Dermis blood vessel endothelial cell (primary cell): ENCODE data around the gene ZNF496. TPM values are rescaled to one million over a fixed set of nuclear protein-coding genes. Genes with fewer than 3 reads are reported as not detected.
A peak's percentile ranks its signal among the peaks of the same experiment; 100 is the strongest.
"Not testable (repeated sequence)": the region's sequence is repeated elsewhere in the genome, so short reads cannot be mapped to it uniquely, and the experiment has no call there.

Source experiments
- DNase-seq: peaks from one replicate; pipeline ENCODE4 v3.0.0; 2010
- total RNA-seq: library from RNA; depleted of rRNA; stranded (reverse); fragments of >200 nt; gene quantifications from 2 replicates; pipeline ENCODE4 v1.2.3, GENCODE V29; 2014

The ZNF496 gene
- total RNA-seq, 1 donor from 2014 or later: 27.7 TPM

DNA sequence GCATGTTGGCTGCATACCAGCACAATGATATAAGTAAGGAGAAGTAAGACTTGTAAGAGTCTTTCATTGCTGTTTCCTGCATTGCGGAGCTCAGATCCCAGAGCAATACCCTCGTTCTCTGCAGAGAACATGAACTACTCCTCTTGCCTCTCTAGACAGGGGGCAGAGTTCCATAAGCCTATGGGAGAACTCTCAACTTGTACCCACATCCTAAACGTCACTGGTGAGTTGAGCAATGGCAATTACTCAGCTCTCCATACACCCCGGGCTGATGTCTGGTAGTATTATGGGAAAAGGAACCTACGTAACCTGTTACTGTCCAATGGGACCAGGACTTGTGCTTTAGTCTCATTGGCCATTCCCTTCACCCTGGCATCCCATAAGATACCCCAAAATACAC lies 27.3 kb upstream of the ZNF496 start:
- DNase-seq: no peak

DNA sequence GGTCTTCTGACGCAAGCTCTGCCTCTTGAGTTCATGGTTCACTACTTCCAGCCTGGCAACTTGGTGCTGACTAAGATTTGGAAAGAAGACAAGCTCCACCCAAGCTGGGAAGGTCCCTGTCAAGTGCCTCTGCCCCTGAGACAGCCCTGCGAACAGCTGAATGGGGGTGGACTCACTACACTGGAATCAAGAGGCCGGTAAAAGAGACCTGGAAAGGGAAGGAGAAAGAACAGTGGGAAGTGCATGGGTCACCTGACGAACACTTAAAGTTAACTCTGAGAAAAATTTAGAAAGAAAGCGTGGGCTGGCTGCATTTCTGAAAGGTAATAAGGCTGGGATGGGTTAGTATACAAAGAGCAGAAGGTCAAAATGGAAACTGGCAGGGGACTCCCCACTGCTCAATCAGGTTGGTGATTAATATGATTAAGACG lies 26.1 kb upstream of the ZNF496 start:
- DNase-seq: no peak

DNA sequence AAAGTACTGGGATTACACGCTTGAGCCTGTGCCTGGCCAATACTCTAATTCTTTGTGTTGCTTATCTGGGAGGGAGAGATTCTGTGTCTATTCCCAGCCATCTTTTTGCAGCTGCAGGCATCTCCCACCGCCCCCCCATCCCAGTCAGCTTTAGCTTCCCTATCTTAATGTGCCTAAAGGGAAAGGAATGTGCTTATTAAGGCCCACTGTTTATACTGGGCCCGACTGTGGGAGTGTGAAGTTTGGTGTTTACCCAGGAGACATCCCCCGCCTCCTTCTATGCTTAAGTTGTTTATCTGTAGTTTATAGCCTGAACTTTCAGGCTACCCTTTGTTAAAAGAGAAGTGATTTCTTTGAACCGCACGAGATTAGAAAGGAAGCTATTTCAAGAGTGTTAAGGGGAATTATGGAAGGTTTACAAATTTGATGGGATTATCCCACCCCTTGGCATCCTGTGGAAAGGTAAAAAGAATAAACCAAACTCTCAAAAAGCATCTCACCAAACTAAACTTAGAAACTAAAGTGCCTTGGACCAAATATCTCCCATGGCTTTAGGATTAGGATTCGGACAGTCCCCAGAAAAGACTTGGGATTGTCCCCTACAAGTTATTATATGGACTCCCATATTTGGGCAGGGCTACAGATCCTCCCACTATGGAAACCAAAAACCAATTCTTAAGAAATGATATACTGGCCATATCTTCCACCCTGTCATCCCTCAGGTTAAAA lies 25.5 kb upstream of the ZNF496 start:
- DNase-seq: no peak

DNA sequence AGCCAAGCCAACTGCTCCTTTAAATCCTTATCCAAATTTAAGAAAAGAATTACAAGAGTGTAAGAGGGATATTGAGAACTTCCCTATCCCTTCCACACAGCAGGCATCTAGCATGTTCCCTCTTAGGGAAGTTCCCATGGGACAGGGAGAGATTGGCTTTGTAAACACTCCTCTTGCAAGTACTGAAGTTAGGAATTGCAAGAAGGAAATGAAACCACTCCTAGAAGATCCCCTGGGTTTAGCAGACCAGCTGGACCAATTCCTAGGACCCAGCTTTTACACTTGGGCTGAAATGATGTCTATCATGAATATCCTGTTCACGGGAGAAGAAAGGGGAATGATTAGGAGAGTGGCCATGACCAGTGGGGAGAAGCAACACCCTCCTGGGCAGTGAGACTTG lies 23.5 kb upstream of the ZNF496 start:
- not testable (repeated sequence) for DNase-seq

DNA sequence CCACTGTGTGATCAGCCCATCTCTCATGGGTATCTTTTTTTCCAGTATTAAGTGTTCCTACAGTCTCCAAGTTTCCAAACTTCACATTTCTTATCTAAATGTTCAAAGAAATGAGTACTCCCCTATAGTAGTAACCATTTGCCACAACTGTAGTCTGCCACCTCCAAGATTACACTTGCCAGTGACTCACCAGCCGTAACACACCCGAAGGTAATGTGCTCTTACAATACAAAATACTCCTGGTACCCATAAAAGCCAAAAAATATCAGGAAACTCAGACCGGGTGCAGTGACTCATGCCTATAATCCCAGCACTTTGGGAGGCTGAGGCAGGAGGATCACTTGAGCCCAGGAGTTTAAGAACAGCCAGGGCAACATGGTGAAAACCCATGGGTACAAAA lies 20.5 kb upstream of the ZNF496 start:
- no peak for DNase-seq

DNA sequence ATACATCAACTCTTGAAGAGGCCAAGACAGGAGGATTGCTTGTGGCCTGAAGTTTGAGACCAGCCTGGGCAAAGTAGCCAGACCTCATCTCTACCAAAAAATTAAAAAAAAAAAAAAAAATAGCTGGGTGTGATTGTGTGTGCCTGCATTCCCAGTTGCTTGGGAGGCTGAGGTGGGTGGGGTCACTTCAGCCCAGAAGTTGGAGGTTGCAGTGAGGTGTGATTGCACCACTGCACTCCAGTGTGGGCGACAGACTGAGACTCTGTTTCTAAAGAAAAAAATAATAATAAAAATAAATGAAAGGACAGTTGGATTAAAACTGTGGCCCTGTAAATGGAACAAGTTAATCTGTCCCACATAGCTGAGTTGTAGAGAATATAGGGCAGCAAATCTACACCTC lies 18.9 kb upstream of the ZNF496 start:
- no peak for DNase-seq

DNA sequence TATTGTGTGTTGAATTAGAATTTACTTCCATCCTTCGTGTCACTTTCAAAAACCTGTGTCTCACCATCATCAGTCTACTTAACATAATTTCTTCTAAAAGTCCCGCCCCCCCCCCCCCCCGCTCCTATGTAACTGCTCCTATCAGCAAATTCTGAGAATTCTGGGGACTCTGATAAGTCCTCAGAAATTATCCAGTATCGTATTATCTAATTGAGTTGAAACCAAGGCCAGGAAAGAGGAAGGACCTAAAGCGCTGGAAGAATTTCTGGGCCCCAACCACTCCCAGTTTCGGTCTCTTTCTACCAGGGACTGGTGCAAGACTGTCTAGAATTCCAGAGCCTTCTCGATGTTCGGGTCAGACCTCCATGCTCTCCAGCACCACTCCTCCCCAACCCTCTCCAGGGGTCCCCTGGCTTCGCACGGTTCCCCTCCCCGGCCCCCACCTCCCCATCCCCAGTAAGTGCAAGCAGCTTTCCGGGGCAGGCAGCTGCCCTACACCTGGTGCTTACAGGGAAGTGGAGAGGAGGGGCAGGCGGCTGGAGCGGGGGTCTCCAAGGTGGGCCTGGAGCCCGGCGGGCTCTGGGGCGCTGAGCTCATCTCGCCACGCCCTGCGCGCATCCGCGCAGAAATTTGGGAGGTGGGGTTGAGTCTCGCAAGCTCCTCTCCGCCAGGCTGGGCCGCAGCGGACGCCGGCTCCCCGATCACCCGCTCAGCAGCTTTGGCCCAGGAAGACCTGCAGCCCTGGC lies 16.0 kb upstream of the ZNF496 start:
- DNase-seq: no peak

DNA sequence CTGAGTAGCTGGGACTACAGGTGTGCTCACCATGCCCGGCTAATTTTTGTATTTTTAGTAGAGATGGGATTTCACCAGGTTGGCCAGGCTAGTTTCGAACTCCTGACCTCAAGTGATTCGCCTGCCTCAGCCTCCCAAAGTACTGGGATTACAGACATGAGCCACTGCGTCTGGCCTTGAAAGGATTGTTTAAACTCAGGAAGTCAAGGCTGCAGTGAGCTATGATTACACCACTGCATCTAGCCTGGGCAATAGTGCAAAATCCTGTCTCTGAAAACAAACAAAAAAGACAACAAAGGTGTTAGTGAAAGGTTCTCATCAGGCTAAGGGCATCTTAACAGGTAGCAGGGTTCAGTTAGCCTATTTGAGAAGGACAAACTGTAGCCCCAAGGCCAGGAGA lies 14.2 kb upstream of the ZNF496 start:
- no peak for DNase-seq

DNA sequence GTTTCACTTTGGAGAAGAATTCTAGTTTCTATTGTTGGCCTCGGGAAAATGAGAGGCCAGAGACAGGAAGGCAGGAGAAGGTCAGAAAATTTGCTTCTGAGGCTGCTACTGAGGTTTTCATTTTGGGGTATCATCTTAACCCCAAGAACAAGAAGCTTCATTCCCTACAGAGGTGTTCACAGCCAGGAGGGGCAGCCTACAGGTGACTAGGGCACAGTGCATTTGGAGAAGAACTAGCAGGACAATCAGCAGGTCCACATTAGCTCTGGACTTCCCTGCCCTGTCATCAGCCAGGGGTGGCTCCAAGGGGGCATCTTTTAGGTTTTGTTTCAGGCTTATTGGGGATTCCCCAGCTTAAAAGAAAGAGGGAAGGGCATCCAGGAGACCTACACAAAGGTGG lies 12.1 kb upstream of the ZNF496 start:
- no peak for DNase-seq

DNA sequence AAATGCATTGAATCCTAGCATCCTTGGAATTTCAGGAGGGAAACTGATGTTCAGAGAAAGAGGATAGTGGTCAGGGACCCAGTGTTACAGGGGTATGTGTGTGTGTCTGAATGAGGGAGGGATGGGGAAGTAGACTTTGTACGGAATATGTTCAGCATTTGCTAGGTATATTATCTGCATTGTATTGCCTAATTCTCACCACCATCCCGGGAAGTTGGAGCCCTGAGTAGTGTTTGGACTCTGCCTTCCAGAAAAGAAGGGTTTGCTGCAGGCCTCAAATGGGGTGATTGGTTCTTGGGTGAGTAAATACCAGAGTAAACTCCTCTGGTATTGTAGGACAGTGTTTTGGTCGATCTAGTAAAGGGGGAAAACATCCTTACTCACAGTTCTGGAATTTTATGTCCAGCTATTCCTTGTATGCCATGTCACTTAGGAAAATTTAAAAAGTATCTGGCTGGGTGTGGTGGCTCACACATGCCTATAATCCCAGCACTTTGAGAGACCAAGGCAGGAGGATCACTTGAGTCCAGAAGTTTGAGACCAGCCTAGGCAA lies 7.1 kb upstream of the ZNF496 start:
- no peak for DNase-seq

DNA sequence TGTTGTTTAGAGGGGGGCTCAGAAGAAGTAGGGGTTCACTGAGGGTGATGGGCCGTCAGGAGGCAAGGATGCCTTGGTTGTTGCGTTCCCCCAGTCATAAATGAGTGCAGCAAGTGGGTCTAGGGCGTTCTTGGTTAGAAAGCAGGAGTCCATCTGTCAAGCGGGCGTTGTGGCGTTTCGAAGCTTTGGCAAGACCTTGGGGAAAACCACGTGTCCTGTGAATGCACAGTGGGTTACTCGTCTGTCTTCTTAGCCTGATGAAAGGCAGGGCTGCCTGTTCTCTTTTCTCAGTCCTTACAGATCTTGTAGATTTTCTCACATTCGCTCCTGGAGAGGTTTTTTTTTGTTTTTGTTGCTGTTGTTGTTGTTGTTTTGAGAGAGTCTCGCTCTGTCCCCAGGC lies 6.3 kb upstream of the ZNF496 start:
- no peak for DNase-seq

DNA sequence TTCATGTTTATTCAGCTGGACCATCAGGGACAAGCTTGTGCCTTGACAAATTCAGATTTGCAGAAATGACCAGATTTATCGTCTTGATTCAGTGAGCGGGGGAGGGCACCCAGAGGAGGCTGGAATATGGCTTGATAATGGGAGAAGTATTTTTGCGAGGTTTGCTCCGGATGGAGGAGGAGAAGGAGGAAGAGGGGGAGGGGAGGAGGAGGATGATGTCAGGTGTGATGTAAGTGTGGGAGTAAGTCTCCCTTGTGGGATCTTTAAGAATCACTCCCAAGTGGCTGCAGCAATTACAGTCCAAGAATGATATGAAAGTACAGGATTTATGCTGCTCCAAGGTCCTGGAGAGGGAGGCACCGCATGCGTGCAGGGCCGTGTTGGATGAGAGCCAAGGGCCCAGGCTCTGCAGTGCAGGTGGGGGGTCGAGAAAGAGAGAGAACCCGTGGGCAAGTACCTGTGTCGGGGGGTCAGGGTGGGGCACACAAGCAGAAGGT lies 5.6 kb upstream of the ZNF496 start:
- no peak for DNase-seq

DNA sequence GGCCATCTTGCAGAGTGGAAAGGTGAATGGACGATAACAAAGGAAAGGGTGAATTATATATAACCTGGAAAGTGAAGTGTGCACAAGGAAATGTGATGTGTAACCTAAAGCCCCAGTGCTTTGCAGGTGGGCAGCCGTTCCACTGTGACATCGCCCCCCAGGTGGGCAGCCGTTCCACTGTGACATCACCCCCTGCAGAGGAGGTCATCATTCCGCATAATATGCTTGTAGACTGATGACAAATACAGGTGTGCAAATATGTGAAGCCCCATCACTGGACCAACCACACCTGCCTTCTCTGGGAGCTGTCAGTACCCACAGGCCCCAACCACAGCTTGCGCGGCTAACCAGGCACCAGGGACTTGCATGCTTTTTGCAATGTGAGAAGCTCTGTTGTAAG lies 4.7 kb upstream of the ZNF496 start:
- no peak for DNase-seq

DNA sequence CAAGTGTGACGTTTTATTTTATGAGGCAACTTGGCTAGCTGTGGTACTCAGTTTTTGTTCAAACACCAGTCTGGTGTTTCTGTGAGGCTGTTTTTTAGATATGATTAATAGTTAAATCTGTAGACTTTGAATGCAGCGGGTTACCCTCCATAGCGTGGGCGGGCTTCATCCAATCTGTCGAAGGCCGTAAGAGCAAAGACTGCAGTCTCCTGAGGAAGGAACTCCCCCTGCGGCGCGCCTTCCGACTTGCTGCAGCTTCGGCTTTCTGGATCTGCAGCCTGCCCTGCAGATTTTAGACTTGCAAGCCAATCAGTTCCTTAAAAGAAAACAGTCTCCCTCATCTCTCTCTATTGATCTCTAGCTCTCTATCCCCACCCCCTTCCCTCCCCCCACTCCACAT lies 4.2 kb upstream of the ZNF496 start:
- peak; percentile 21 for DNase-seq

DNA sequence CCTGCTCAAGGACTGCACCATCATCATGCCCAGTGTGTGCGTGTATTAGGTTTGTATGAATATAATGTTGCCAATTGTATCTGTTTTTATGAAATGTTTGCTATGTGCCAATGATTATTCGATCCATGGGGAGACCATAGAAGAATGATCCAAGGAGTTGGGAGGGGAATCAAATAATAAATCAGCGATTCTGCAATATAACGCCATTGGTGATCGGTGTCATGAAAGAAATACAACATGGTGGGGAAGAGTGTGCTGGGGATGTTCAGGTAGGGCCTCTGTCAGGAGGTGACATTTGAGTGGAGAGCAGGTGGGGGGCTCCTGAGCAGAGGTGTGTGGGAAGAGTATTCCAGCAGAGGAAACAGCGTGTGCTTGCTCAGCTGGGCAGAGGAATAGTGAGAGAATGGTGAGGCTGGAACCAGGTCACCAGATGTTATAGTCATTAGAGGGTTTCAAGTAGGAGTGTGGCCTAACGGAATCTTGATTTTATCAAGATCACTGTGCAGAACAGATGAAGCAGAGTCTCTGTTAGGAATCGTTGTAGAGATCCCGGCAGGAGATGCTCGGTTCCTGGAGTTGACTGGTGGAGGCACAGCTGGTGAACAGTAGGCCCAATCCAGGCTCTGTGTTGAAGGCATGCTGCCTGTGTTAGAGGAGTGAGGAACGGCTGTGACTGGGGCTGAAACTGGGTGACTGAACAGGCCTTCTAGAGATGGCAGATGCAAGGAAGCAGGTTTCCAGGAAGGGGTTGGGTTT lies 2.9 kb upstream of the ZNF496 start:
- no peak for DNase-seq

DNA sequence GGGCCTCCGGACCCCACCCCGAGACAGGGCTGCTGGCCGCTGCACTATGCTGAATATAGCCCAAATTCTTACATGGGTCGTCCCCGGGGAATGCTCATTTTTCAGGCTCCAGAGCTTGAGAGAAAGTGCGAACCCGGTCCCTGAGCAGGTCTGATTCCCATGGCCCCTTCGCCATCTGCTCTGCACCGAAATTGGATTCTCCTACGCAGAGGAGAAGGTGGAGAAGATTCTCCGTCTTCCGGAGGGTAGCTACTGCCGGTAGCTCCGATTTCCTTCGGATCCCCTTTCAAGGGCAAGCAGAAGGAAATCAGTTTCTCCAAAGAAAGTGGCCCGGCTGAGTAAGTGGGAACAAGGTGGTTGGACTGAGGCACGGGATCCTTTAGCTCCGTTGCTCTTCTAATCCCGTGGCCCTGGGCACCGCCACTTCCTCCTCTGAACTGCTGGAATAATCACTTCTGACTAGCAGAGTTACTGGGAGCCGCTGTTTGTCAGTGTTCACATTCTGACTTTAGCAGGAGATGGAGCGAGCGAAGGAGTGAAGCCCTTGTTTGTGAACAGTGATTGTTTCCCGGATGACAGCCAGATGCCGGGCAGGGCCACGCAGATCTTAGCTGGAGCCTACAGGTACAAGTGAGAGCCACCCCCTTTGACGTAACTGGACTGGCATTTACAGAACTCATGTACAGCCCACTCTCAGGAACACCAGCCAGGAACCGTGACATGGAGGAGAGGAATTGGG lies 1.1 kb upstream of the ZNF496 start:
- peak; percentile 12 for DNase-seq

DNA sequence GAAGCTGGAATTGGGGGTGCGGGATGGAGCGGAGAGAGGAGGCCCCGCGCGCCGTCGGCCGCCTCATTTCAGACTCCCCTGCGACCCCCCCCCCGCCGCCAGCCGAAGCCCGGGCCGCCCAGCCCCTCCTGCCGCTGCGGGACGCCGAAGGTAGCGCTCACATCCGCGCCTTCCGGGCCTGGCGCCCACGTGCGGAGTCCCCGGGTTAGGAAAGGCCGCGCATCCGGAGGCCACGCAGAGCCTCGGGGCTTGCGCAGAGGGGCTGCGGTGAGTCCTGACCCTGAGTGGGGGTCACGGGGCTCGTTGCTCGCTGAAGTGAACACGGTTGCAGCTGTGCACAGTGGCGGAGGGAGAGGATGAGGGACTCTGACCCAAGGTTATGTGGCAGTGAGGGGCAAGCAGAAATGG lies 552 bp upstream of the ZNF496 start:
- peak; percentile 61 for DNase-seq

DNA sequence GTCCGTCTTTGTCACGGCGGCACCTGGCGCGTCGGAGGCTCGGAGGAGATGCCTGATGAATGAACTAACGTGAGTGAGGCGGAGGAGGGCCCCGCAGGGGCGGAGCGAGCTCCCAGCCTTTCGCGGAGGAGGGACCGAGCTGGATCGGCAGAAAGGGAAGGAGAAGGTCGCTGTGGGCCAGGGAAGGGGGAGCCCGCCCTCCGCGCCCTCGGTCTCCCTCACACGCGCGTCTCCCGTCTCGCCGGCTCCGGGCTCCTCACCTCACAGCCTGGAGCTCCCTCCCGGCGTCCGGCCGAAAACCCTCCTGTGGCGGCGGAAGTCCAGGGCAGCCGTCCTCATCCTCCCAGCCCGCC lies 519 bp downstream of the ZNF496 start:
- DNase-seq: peak; percentile 79

DNA sequence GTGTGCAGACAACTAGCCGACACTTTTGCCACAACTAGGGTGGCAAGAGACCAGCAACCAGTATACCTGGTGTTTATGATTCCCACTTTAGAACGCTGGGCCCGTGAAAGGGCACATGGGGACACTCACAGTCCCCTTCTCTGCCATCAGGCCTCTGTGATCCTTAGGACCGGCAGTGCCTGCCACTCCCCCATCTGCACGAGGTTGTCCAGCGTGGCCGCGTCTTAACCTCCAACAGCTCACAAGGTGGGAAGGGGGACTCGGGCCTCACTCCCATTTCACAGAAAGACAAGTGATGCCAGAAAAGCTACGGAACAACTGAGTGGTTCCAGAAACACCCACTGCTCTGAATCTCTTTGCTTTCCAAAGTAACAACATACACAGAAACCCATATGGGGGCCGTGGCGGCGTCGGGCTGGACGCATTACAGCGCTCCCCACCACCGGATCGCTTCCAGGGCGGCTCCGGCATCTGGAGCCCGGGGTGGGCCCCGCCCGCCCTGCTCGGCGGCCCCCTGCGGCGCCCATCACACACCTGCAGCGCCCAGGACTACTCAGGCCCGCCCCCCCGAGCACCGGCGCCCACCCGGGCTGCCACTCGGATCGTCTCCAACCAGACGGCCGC lies 1.0 kb downstream of the ZNF496 start:
- DNase-seq: no peak

DNA sequence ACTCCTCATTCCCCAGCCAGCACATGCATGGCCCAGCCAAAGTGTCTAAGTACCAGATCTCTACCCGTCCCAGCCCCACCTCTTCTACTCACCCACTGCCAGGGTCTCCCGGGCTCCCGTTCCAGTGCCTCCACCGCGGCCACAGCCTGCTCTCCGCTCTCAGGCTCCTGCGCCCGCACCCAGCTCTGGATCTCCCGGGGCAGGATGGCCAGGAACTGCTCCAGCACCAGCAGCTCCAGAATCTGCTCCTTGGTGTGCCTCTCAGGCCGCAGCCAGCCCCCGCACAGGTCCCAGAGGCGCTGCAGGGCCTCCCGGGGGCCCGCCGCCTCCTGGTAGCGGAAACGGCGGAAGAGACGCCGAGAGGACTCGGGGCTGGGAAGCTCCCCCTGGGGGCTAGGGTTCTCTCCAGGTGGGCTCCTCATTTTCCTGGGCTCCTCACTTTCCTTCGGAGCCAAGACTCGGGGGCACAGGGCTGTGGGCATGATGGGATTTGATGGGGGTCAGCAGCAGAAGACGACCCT lies 2.5 kb downstream of the ZNF496 start:
- no peak for DNase-seq

DNA sequence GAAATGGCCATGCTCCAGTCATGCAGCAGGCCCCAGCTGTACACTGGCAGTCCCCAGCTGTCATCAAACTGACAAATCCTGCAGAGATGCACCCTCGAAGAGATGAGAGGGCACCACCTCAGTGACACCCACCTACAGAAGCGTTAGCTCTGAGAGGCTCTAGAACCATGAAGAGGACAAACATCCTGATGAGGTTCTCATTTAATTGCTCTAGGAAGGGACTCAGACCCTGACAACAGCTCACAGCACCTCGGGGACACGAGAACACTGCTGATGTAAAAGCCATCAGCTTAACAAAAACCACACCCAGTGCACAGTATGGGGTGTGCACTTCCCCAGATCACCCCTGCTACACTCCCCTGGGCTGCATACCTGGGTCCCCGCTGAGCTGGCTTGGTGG lies 3.4 kb downstream of the ZNF496 start:
- DNase-seq: no peak
